Osteoblast (primary cell): Measurements from ENCODE around the gene ESPN. TPM values are rescaled to one million over a fixed set of nuclear protein-coding genes. Genes with fewer than 3 reads are reported as not detected.

Experiments
- DNase-seq: peaks from one replicate; pipeline ENCODE4 v3.0.0; 2011; ENCODE audit warnings: low spot score, mixed read lengths; ENCODE audit not compliant: insufficient read length; ENCODE audit errors: missing footprints
- H2AFZ ChIP-seq: 2 replicates; pipeline ENCODE4 v1.6.0; 2011; ENCODE audit warnings: mild to moderate bottlenecking, low read length
- H3K27ac ChIP-seq: 2 replicates; pipeline ENCODE4 v1.5.1; 2011; ENCODE audit warnings: mild to moderate bottlenecking, low read depth, low read length, moderate library complexity
- H3K27me3 ChIP-seq: 2 replicates; pipeline ENCODE4 v1.6.0; 2012; ENCODE audit warnings: mild to moderate bottlenecking, control low read depth, inconsistent platforms, low read length, moderate library complexity; ENCODE audit not compliant: insufficient read depth
- H3K36me3 ChIP-seq: 2 replicates; pipeline ENCODE4 v1.5.1; 2011; ENCODE audit warnings: mild to moderate bottlenecking, low read length, control low read depth, moderate library complexity; ENCODE audit not compliant: insufficient read depth
- H3K4me1 ChIP-seq: 2 replicates; pipeline ENCODE4 v1.5.1; 2011; ENCODE audit warnings: mild to moderate bottlenecking, low read length, control low read depth, moderate library complexity; ENCODE audit not compliant: insufficient read depth
- H3K4me2 ChIP-seq: 2 replicates; pipeline ENCODE4 v1.6.0; 2011; ENCODE audit warnings: mild to moderate bottlenecking, low read length; ENCODE audit not compliant: insufficient read depth
- H3K4me3 ChIP-seq: fragments of 200-600 bp; sonication (generic); 3 replicates; pipeline ENCODE4 v1.5.1; 2012; ENCODE audit warnings: mild to moderate bottlenecking, low read length, inconsistent platforms; ENCODE audit not compliant: insufficient read depth
- H3K79me2 ChIP-seq: 2 replicates; pipeline ENCODE4 v1.6.0; 2012; ENCODE audit warnings: mild to moderate bottlenecking, low read length, control low read depth, inconsistent platforms; ENCODE audit not compliant: insufficient read depth
- H3K9me3 ChIP-seq: 2 replicates; pipeline ENCODE4 v1.5.1; 2011; ENCODE audit warnings: low read depth, low read length, control low read depth
- H4K20me1 ChIP-seq: 2 replicates; pipeline ENCODE4 v1.6.0; 2012; ENCODE audit warnings: mild to moderate bottlenecking, low read length, control low read depth; ENCODE audit not compliant: insufficient read depth
- total RNA-seq: library from RNA; depleted of rRNA; stranded (reverse); fragments of >200 nt; gene quantifications from 2 replicates; pipeline ENCODE4 v1.2.3, GENCODE V29; 2012
- TF ChIP-seq, protein P1 (sequence below): IDR thresholded peaks from 2 replicates; pipeline ENCODE4 v1.5.1; 2011; ENCODE audit warnings: mild to moderate bottlenecking, low read depth, low read length, moderate library complexity; ENCODE audit errors: extremely low read depth

ESPN gene
- total RNA-seq, 1 donor, result not detected

GRCh38 chr1:6473974-6474814 lies 49.6 kb downstream of the ESPN start:
- no peaks in the 10 kb centered on the region for H3K27me3 ChIP-seq
- H3K27ac ChIP-seq, result no peak overlapping the region
- H3K4me1 ChIP-seq, result no peaks in the 10 kb centered on the region
- no peaks in the 10 kb centered on the region for H3K79me2 ChIP-seq
- H3K4me3 ChIP-seq, result no peak overlapping the region
- TF ChIP-seq, protein P1, sequence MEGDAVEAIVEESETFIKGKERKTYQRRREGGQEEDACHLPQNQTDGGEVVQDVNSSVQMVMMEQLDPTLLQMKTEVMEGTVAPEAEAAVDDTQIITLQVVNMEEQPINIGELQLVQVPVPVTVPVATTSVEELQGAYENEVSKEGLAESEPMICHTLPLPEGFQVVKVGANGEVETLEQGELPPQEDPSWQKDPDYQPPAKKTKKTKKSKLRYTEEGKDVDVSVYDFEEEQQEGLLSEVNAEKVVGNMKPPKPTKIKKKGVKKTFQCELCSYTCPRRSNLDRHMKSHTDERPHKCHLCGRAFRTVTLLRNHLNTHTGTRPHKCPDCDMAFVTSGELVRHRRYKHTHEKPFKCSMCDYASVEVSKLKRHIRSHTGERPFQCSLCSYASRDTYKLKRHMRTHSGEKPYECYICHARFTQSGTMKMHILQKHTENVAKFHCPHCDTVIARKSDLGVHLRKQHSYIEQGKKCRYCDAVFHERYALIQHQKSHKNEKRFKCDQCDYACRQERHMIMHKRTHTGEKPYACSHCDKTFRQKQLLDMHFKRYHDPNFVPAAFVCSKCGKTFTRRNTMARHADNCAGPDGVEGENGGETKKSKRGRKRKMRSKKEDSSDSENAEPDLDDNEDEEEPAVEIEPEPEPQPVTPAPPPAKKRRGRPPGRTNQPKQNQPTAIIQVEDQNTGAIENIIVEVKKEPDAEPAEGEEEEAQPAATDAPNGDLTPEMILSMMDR, result no peak
- no peak overlapping the region for H3K4me2 ChIP-seq
- no peak overlapping the region for H2AFZ ChIP-seq
- H4K20me1 ChIP-seq, result peaks cover 5% of the 10 kb centered on the region
- no peaks in the 10 kb centered on the region for H3K9me3 ChIP-seq
- no peak for DNase-seq
- H3K36me3 ChIP-seq, result peaks cover 16% of the 10 kb centered on the region

GRCh38 chr1:6474815-6475282 lies 50.3 kb downstream of the ESPN start:
- Histone ChIP-seq H3K27me3 (no peaks in the 10 kb centered on the region), H3K4me1 (no peaks in the 10 kb centered on the region), H3K27ac (no peak overlapping the region), H3K4me2 (no peak overlapping the region), H4K20me1 (peaks cover 3% of the 10 kb centered on the region), H3K36me3 (peaks cover 11% of the 10 kb centered on the region), H3K4me3 (no peak overlapping the region), H3K79me2 (no peaks in the 10 kb centered on the region), H3K9me3 (no peaks in the 10 kb centered on the region), H2AFZ (no peak overlapping the region)
- TF ChIP-seq, protein P1, result no peak
- no peak for DNase-seq

GRCh38 chr1:6475381-6476133 lies 51.0 kb downstream of the ESPN start:
- Histone ChIP-seq H3K79me2 (no peaks in the 10 kb centered on the region), H3K36me3 (peaks cover 5% of the 10 kb centered on the region), H2AFZ (no peak overlapping the region), H3K4me2 (no peak overlapping the region), H3K27ac (no peak overlapping the region), H3K27me3 (no peaks in the 10 kb centered on the region), H3K9me3 (no peaks in the 10 kb centered on the region), H3K4me1 (no peaks in the 10 kb centered on the region), H4K20me1 (peaks cover 3% of the 10 kb centered on the region), H3K4me3 (no peak overlapping the region)
- TF ChIP-seq, protein P1, result peak; percentile 82
- DNase-seq, result peak; percentile 99

DNA sequence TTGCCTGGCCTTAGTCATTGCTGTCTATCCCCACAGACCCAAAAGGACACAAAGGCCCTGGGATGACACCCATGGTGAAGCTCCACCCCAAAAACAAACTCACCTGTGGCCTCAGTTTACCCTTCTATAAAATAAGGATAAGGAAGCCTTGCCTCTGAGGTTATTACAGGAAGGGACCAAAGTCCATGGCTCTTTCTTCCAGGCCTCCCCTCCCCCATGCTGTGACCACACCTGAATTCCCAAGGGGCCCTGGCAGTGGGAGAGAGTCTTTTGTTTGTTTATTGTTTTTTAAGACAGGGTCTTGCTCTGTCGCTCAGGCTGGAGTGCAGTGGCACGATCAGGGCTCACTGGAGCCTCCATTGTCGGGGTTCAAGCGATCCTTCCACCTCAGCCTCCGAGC lies 51.9 kb downstream of the ESPN start:
- Histone ChIP-seq H3K4me2 (no peak overlapping the region), H3K27ac (no peak overlapping the region), H2AFZ (no peak overlapping the region), H4K20me1 (peaks cover 3% of the 10 kb centered on the region), H3K79me2 (no peaks in the 10 kb centered on the region), H3K27me3 (no peaks in the 10 kb centered on the region), H3K36me3 (no peaks in the 10 kb centered on the region), H3K4me3 (no peak overlapping the region), H3K4me1 (no peaks in the 10 kb centered on the region), H3K9me3 (no peaks in the 10 kb centered on the region)
- DNase-seq, result no peak
- TF ChIP-seq, protein P1, result no peak
